K562 (cell line): ENCODE data around the gene PI4K2A. TPM values are rescaled to one million over a fixed set of nuclear protein-coding genes. Genes with fewer than 3 reads are reported as not detected.

Experiments
- ATF7 ChIP-seq: fragments of 450-650 bp; IDR thresholded peaks from 2 replicates; pipeline ENCODE4 v1.7.1; 2014; ENCODE audit warnings: mild to moderate bottlenecking, moderate library complexity
- CXXC5 ChIP-seq: fragments of 250-450 bp; sonication (Bioruptor Pico); IDR thresholded peaks from 2 replicates; pipeline ENCODE4 v1.8.0; 2022; ENCODE audit warnings: inconsistent platforms, mild to moderate bottlenecking, moderate library complexity
- GABPA ChIP-seq: fragments of 200-800 bp; sonication (Bioruptor generic); conservative IDR thresholded peaks from 2 replicates; pipeline ENCODE4 v1.6.1; 2016; ENCODE audit warnings: low read depth, missing genetic modification characterization, missing compliant biosample characterization
- POLR2AphosphoS5 ChIP-seq: IDR thresholded peaks from 2 replicates; pipeline ENCODE4 v1.6.1; 2011; ENCODE audit warnings: mild to moderate bottlenecking, low read depth, low read length, moderate library complexity; ENCODE audit not compliant: control insufficient read depth, insufficient read depth
- TCF7L2 ChIP-seq: fragments of 150-350 bp; IDR thresholded peaks from 2 replicates; pipeline ENCODE4 v1.6.1; 2016; ENCODE audit warnings: low read depth, mild to moderate bottlenecking, low read length, moderate library complexity
- TOE1 ChIP-seq, 2 experiments: fragments of 450-650 bp in 1 of 2; sonication (generic) in 1 of 2; formaldehyde crosslinking in 1 of 2; IDR thresholded peaks; 2 replicates each; pipeline versions ENCODE4 v1.7.1 to v1.8.0; 2016 to 2022; ENCODE audit warnings: borderline replicate concordance in 2 of 2, mild to moderate bottlenecking in 2 of 2, antibody characterized with exemption in 1 of 2, inconsistent platforms in 1 of 2, low read depth in 1 of 2, missing genetic modification reagents in 1 of 2, moderate library complexity in 1 of 2
- YBX1 ChIP-seq: fragments of 450-650 bp; IDR thresholded peaks from 2 replicates; pipeline ENCODE4 v1.7.1; 2016; ENCODE audit warnings: mild to moderate bottlenecking
- ZNF133 ChIP-seq: fragments of 250-450 bp; sonication (Bioruptor Pico); IDR thresholded peaks from 2 replicates; pipeline ENCODE4 v1.4.0; 2020; ENCODE audit warnings: mild to moderate bottlenecking
- ZNF316 ChIP-seq: fragments of 450-650 bp; IDR thresholded peaks from 2 replicates; pipeline ENCODE4 v1.6.1; 2016
- polyA plus RNA-seq, 8 experiments: library from polyadenylated mRNA; depleted of rRNA in 4 of 8; stranded (reverse) in 5 of 8; unstranded in 3 of 8; fragments of >200 nt; fragmentation: Nextera tagmentation in 2 of 8; fragmentation: Illumina TruSeq in 1 of 8; extraction: Ambion mirVana in 2 of 8; extraction: Trizol in 1 of 8; gene quantifications; 2 replicates each; pipeline versions ENCODE4 v1.2.1 to v1.2.3, GENCODE V29; 2011 to 2014; ENCODE audit warnings: inconsistent platforms in 1 of 8, missing spikeins in 1 of 8
- total RNA-seq, 7 experiments: library from RNA; depleted of rRNA in 6 of 7; stranded (reverse); fragments of >200 nt in 6 of 7; fragmentation: Illumina TruSeq in 2 of 7; extraction: Trizol in 2 of 7; gene quantifications; 2 replicates each; pipeline versions ENCODE4 v1.2.1 to v1.2.3, GENCODE V29; 2011 to 2021; ENCODE audit warnings: low replicate concordance in 1 of 7
- TF ChIP-seq, protein P1 (sequence below), 3 experiments: IDR thresholded peaks in 2 of 3; conservative IDR thresholded peaks in 1 of 3; 2 replicates each; pipeline ENCODE4 v1.5.1; 2011 to 2012; ENCODE audit warnings: low read length in 3 of 3, mild to moderate bottlenecking in 3 of 3, control low read depth in 2 of 3, improper control_type of control experiment in 1 of 3, inconsistent platforms in 1 of 3, low read depth in 1 of 3, mixed read lengths in 1 of 3, moderate library complexity in 1 of 3; ENCODE audit not compliant: insufficient read depth in 2 of 3
- TF ChIP-seq, protein P2 (sequence below): fragments of 250-450 bp; sonication (Bioruptor Pico); IDR thresholded peaks from 2 replicates; pipeline ENCODE4 v1.4.0; 2020; ENCODE audit warnings: borderline replicate concordance
- TF ChIP-seq, protein P3 (sequence below): fragments of 250-450 bp; sonication (Bioruptor Pico); IDR thresholded peaks from 2 replicates; pipeline ENCODE4 v1.8.0; 2021; ENCODE audit warnings: moderate library complexity, mild to moderate bottlenecking, inconsistent platforms

Gene PI4K2A
- total and polyA plus RNA-seq, 9 of the 15 experiments (the other 6 are each of a cell fraction or from before 2014, with no cell fraction given) = 4.4 to 28.4 (median 16.5) TPM

DNA sequence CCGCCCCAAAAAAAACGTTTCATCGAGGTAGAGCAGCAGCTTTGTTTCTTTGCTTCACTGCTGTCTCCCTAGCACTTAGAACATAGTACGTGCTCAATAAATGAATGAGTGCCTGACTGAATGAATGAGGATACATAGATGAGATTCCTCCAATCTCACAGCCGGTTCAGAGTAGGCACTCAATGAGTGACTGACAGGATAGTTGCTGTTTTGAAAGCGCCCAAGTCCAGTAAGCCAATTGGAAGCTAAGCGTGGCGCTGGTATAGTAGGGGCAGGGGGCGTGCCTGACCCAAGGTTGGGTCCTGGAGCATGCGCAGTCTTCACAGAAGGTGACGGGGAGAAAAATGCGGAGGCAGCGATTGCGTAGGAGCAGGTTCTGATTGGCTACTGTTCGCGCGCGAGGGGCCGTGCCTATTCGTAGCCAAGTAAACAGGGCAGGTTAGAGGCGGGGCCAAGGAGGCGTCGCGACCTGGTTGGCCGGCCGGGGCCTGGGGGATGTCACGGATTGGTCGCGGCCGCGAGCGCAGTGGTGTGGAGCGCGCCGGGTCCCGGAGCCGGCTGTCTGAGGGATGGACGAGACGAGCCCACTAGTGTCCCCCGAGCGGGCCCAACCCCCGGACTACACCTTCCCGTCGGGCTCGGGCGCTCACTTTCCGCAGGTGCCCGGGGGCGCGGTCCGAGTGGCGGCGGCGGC lies at the start of gene PI4K2A (continued):
- TF ChIP-seq, protein P1, sequence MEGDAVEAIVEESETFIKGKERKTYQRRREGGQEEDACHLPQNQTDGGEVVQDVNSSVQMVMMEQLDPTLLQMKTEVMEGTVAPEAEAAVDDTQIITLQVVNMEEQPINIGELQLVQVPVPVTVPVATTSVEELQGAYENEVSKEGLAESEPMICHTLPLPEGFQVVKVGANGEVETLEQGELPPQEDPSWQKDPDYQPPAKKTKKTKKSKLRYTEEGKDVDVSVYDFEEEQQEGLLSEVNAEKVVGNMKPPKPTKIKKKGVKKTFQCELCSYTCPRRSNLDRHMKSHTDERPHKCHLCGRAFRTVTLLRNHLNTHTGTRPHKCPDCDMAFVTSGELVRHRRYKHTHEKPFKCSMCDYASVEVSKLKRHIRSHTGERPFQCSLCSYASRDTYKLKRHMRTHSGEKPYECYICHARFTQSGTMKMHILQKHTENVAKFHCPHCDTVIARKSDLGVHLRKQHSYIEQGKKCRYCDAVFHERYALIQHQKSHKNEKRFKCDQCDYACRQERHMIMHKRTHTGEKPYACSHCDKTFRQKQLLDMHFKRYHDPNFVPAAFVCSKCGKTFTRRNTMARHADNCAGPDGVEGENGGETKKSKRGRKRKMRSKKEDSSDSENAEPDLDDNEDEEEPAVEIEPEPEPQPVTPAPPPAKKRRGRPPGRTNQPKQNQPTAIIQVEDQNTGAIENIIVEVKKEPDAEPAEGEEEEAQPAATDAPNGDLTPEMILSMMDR (IDR thresholded peaks at IDR 0.05 in 2 of 3, conservative IDR thresholded peaks at IDR 0.05 in 1 of 3; ENCODE audit: insufficient read depth in 2 of 3, low read depth in 1 of 3, low read length in 3 of 3) = no peak
- TF ChIP-seq YBX1 (no peak), TOE1 (IDR thresholded peaks at IDR 0.05; ENCODE audit: borderline replicate concordance) (no peak), TOE1 (CRISPR knock-in tag; IDR thresholded peaks at IDR 0.05; ENCODE audit: borderline replicate concordance, low read depth) (no peak), POLR2AphosphoS5 (no peak), ZNF133 (CRISPR knock-in tag) (no peak), TCF7L2 (no peak), GABPA (0 out of 2 replicates have a peak, but pooled peaks have one; percentile 3), ZNF316 (peak; percentile 96), CXXC5 (peak; percentile 83), ATF7 (peak; percentile 84)
- TF ChIP-seq, protein P2, sequence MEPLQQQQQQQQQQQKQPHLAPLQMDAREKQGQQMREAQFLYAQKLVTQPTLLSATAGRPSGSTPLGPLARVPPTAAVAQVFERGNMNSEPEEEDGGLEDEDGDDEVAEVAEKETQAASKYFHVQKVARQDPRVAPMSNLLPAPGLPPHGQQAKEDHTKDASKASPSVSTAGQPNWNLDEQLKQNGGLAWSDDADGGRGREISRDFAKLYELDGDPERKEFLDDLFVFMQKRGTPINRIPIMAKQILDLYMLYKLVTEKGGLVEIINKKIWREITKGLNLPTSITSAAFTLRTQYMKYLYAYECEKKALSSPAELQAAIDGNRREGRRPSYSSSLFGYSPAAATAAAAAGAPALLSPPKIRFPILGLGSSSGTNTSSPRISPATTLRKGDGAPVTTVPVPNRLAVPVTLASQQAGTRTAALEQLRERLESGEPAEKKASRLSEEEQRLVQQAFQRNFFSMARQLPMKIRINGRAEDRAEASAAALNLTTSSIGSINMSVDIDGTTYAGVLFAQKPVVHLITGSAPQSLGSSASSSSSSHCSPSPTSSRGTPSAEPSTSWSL (CRISPR knock-in tag) = no peak
- TF ChIP-seq, protein P3, sequence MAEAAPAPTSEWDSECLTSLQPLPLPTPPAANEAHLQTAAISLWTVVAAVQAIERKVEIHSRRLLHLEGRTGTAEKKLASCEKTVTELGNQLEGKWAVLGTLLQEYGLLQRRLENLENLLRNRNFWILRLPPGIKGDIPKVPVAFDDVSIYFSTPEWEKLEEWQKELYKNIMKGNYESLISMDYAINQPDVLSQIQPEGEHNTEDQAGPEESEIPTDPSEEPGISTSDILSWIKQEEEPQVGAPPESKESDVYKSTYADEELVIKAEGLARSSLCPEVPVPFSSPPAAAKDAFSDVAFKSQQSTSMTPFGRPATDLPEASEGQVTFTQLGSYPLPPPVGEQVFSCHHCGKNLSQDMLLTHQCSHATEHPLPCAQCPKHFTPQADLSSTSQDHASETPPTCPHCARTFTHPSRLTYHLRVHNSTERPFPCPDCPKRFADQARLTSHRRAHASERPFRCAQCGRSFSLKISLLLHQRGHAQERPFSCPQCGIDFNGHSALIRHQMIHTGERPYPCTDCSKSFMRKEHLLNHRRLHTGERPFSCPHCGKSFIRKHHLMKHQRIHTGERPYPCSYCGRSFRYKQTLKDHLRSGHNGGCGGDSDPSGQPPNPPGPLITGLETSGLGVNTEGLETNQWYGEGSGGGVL (CRISPR knock-in tag) = no peak
